Measurements from ENCODE around the gene HS3ST6. TPM values are rescaled to one million over a fixed set of nuclear protein-coding genes. Genes with fewer than 3 reads are reported as not detected.

Gene HS3ST6
- total RNA-seq, 4 donors from 2014 or later = not detected

- DNase-seq (ENCODE audit: low spot score) = no peak
- ATAC-seq (ENCODE audit: low FRiP score) = no peak
- TF ChIP-seq CTCF (IDR thresholded peaks at IDR 0.05) = no peak
These were observed 3.2 kb downstream of the HS3ST6 start for GRCh38 chr16:1914988-1915387.

GRCh38 chr16:1914084-1914608 lies 4.1 kb downstream of the HS3ST6 start:
- TF ChIP-seq CTCF (IDR thresholded peaks at IDR 0.05) = no peak
- ATAC-seq (ENCODE audit: low FRiP score) = no peak
- no peak for DNase-seq (ENCODE audit: low spot score)

- ATAC-seq (ENCODE audit: low FRiP score) (no peak), DNase-seq (ENCODE audit: low spot score) (no peak)
- TF ChIP-seq CTCF (IDR thresholded peaks at IDR 0.05) = no peak
These were observed 4.7 kb downstream of the HS3ST6 start for GRCh38 chr16:1913327-1914083.

- ATAC-seq (ENCODE audit: low FRiP score) = no peak
- TF ChIP-seq CTCF (IDR thresholded peaks at IDR 0.05) = no peak
These were observed 6.0 kb downstream of the HS3ST6 start for GRCh38 chr16:1912215-1912543.

GRCh38 chr16:1911467-1912214 lies 6.6 kb downstream of the HS3ST6 start:
- DNase-seq (ENCODE audit: low spot score) (no peak), ATAC-seq (ENCODE audit: low FRiP score) (no peak)
- no peak for TF ChIP-seq CTCF (IDR thresholded peaks at IDR 0.05)

More at GRCh38 chr16:1912215-1912543, 6.0 kb downstream of the HS3ST6 start:
- no peak for DNase-seq (ENCODE audit: low spot score)

GRCh38 chr16:1909561-1910231 lies 8.5 kb downstream of the HS3ST6 start:
- TF ChIP-seq CTCF (IDR thresholded peaks at IDR 0.05) = no peak
- ATAC-seq (ENCODE audit: low FRiP score) (no peak), DNase-seq (ENCODE audit: low spot score) (no peak)
